HUES48 (cell line): ENCODE measurements around the gene FHIP1A.

Experiments used
- H3K27ac ChIP-seq: one replicate; pipeline ENCODE4 v1.7.0; 2013; ENCODE audit warnings: low read depth, low read length, inconsistent platforms
- H3K27me3 ChIP-seq: 2 replicates; pipeline ENCODE4 v1.6.1; 2013; ENCODE audit warnings: mild to moderate bottlenecking, low read length; ENCODE audit not compliant: control insufficient read depth, insufficient read depth
- H3K36me3 ChIP-seq: 2 replicates; pipeline ENCODE4 v1.6.1; 2013; ENCODE audit warnings: low read length; ENCODE audit not compliant: control insufficient read depth, insufficient read depth
- H3K4me1 ChIP-seq: 2 replicates; pipeline ENCODE4 v1.6.1; 2013; ENCODE audit warnings: mild to moderate bottlenecking, low read length; ENCODE audit not compliant: control insufficient read depth, insufficient read depth
- H3K4me3 ChIP-seq: 2 replicates; pipeline ENCODE4 v1.5.1; 2013; ENCODE audit warnings: mild to moderate bottlenecking, low read depth, low read length
- H3K9ac ChIP-seq: 2 replicates; pipeline ENCODE4 v1.6.1; 2013; ENCODE audit warnings: mild to moderate bottlenecking, low read depth, low read length, moderate library complexity
- H3K9me3 ChIP-seq: 2 replicates; pipeline ENCODE4 v1.6.1; 2013; ENCODE audit warnings: low read length; ENCODE audit not compliant: control insufficient read depth, insufficient read depth

The FHIP1A gene

DNA sequence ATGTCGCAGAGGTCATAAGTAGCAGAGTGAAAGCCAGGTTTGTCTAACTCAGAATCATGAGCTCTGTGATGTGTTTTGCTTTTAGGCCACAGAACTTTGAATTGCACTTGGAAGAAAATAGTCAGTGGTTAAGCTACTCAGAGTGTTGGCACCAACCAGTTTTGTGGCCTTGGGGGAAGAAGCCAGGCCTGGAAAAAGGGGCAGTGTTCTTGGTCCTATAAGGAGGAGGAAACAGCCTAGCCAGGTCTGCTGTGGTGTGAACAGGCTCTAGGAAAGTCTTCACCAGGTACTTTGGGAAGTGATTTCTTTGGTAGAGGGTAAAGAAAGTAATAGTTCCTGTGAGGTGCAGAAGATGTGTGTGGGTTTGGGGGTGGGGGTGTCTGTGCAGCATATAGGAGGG lies 49.2 kb downstream of the FHIP1A start:
- Histone ChIP-seq H3K4me3 (no peak overlapping the region), H3K9me3 (no peaks in the 10 kb centered on the region), H3K27ac (no peak overlapping the region), H3K36me3 (no peaks in the 10 kb centered on the region), H3K27me3 (no peaks in the 10 kb centered on the region), H3K9ac (no peak overlapping the region), H3K4me1 (peaks cover 37% of the 10 kb centered on the region)
